Esophagus muscularis mucosa (tissue), 4 donors: ENCODE measurements around the gene POLE.

ENCODE experiments used
- CTCF ChIP-seq, 3 experiments: fragments of 200-600 bp in 2 of 3; fragments of 450-650 bp in 1 of 3; sonication (generic) in 2 of 3; IDR thresholded peaks; one replicate each; pipeline ENCODE4 v1.5.1; 2017 to 2019; ENCODE audit warnings: antibody characterized with exemption in 3 of 3, mild to moderate bottlenecking in 2 of 3, moderate library complexity in 1 of 3
- EP300 ChIP-seq: sonication (generic); formaldehyde crosslinking; IDR thresholded peaks from one replicate; pipeline ENCODE4 v1.6.1; 2017; ENCODE audit warnings: antibody characterized with exemption
- POLR2A ChIP-seq: fragments of 450-650 bp; IDR thresholded peaks from one replicate; pipeline ENCODE4 v1.6.1; 2017; ENCODE audit warnings: antibody characterized with exemption, moderate library complexity, mild to moderate bottlenecking, low read depth
- POLR2AphosphoS5 ChIP-seq, 2 donors: sonication (generic); formaldehyde crosslinking; IDR thresholded peaks; one replicate each; pipeline ENCODE4 v1.6.1; 2017; ENCODE audit warnings: antibody characterized with exemption in 2 of 2

- TF ChIP-seq CTCF (IDR thresholded peaks at IDR 0.05) (no peak), EP300 (no peak), POLR2A (no peak), POLR2AphosphoS5 (IDR thresholded peaks at IDR 0.05) (no peak)
Observed at GRCh38 chr12:132633398-132633797, 53.7 kb downstream of the POLE start.
